Liver (tissue), 3 donors: Measurements from ENCODE around the gene GAGE12D.
"Not testable (repeated sequence)": the region's sequence is repeated elsewhere in the genome, so short reads cannot be mapped to it uniquely, and the experiment has no call there.

Experiments used
- ATF3 ChIP-seq: IDR thresholded peaks from 2 replicates; pipeline ENCODE4 v1.6.1; 2016; ENCODE audit warnings: antibody characterized with exemption
- CTCF ChIP-seq: fragments of 150-350 bp; IDR thresholded peaks from 2 replicates; pipeline ENCODE4 v1.5.1; 2017; ENCODE audit warnings: improper control_type of control experiment, low read depth, low read length; ENCODE audit not compliant: missing input control
- FOXA1 ChIP-seq: IDR thresholded peaks from 2 replicates; pipeline ENCODE4 v1.6.1; 2016; ENCODE audit warnings: antibody characterized with exemption
- GABPA ChIP-seq, 2 donors: IDR thresholded peaks in 1 of 2; conservative IDR thresholded peaks in 1 of 2; 2 replicates each; pipeline ENCODE4 v1.6.1; 2016; ENCODE audit warnings: antibody characterized with exemption in 2 of 2, mild to moderate bottlenecking in 1 of 2, moderate library complexity in 1 of 2
- MAX ChIP-seq: IDR thresholded peaks from 2 replicates; pipeline ENCODE4 v1.6.1; 2016; ENCODE audit warnings: antibody characterized with exemption
- RAD21 ChIP-seq, 2 donors: IDR thresholded peaks; 2 replicates each; pipeline ENCODE4 v1.6.1; 2016; ENCODE audit warnings: antibody characterized with exemption in 2 of 2, mild to moderate bottlenecking in 2 of 2
- TAF1 ChIP-seq: conservative IDR thresholded peaks from 2 replicates; pipeline ENCODE4 v1.6.1; 2016; ENCODE audit warnings: antibody characterized with exemption, mild to moderate bottlenecking
- ZBTB33 ChIP-seq: IDR thresholded peaks from 2 replicates; pipeline ENCODE4 v1.6.1; 2016; ENCODE audit warnings: antibody characterized with exemption
- donor health status: healthy.
- donor health status: healthy.

GRCh38 chrX:49569152-49569551, 27.6 kb downstream of the GAGE12D start:
- TF ChIP-seq CTCF; GABPA (IDR thresholded peaks at IDR 0.05 in 1 of 2, conservative IDR thresholded peaks at IDR 0.05 in 1 of 2); ATF3; MAX; RAD21 (IDR thresholded peaks at IDR 0.05); ZBTB33; FOXA1; TAF1: not testable (repeated sequence)
